Pulmonary artery endothelial cell (primary cell): Measurements from ENCODE around the gene PLP2. TPM values are rescaled to one million over a fixed set of nuclear protein-coding genes. Genes with fewer than 3 reads are reported as not detected.

Experiments used
- DNase-seq: peaks from one replicate; pipeline ENCODE4 v3.0.0-alpha.2; 2011; ENCODE audit warnings: low read depth, low spot score
- total RNA-seq: library from RNA; depleted of rRNA; stranded (reverse); fragments of >200 nt; gene quantifications from 2 replicates; pipeline ENCODE4 v1.2.3, GENCODE V29; 2014

The PLP2 gene
- total RNA-seq, 1 donor from 2014 or later, result 20.7 TPM

DNA sequence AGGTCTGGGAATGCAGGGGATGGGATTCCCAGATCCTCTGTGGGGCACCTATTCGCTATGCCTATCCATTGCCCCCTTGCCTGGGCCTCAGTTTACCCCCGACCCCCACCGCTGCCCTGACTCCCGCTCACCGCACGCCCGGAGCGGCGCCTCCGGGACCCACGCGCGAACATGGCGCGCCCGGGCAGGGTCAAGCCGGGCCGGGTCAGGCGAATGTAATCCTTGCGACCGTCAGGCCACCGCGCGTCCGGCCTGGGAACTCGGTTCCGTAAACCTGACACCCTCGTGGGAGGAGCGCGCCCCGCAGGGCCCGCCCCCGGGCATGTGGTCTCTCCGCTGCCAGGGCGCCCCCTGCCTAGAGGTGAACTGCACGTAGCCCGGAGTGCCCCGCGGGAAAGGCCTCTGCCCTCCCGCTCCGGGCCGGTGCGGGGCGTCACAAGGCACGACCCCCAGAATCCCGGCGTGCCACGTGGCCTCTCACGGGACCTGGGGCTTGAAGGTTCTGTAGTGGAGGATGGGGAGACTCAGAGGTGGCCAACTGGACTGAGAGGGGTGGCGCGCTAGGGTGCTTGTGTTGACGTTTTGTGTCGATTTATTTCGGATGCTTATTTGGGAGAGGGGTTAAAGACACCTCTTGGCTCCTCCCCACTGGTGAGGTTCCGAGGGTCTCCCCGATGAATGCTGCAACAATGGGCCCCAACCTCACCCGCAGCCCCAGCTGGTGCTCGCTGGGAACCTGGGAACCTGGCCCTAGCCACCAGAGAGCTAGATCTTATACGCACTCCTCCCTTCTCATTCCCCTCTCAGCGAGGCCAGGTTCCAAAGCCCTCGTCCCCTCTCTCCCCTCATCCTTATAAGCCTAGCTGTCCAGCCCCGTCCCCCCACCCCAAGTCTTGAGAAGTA, 14.7 kb downstream of the PLP2 start, which contains the start of gene PRICKLE3:
Gene PRICKLE3 (minus strand): TSS at position 249 of the 903 bp plus-strand sequence. CDS start 76 bp downstream, at position 173.
- no peak for DNase-seq

DNA sequence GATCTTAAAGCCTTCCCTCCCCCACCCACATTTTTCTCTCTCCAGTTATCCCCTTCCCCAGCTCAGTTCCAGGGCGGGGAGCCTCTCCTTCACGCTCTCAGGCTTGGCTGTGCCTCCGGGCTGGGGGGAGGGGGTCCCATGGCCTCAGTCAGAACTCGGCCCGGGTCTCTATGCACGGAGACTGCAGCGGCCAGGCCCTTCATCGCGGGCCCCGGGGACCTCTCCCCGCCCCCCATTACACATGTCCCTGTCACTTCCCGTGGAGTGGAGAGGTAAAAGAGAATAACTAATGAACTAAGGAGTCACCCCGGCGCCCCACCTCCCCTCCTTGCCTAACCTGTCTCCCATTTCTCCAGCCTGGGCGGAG, 15.3 kb downstream of the PLP2 start:
- DNase-seq, result no peak

GRCh38 chrX:49187526-49187925, 15.8 kb downstream of the PLP2 start:
- DNase-seq, result no peak

GRCh38 chrX:49188468-49189076, 16.9 kb downstream of the PLP2 start:
- DNase-seq, result no peak

DNA sequence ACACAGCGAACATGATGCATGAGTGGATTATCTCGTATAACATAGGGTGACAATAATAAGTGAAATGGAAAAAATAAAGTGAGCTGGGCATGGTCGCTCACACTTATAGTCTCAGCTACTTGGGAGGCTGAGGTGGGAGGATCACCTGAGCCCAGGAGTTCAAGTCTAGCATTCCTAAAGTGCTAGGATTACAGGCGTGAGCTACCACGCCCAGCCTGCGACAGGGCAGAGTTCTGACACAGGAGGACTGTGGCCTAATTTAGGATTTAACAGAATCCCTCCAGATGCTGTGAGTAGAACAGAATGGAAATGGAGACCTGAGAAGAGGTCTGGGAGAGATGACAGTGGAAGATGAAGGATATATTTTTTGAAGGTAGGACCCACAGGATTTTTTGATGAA, 17.9 kb downstream of the PLP2 start:
- no peak for DNase-seq

- DNase-seq, result peak; percentile 98
Measured at GRCh38 chrX:49190821-49191573, 19.3 kb downstream of the PLP2 start.

DNA sequence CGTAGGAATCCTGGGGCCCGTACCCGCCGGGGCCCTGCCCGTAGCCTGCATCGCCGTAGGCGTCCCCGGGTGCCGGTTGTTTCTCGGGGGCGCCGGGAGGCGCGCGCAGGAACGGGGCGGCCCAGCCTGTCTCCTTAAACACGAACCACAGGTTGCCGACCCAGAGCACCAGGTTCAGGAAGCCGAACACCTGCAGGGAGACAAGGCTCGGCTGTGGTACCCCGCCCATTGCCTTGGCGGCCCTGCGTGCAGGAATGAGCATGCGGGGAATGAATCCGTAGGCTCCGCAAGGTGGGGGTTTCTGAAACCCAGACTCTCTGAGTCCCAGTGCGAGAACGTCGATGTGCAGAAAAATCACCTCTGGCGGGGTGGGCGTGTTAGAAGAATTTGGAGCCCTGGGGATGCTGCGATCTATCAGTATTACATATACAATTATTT, 19.9 kb downstream of the PLP2 start:
- DNase-seq, result no peak

DNA sequence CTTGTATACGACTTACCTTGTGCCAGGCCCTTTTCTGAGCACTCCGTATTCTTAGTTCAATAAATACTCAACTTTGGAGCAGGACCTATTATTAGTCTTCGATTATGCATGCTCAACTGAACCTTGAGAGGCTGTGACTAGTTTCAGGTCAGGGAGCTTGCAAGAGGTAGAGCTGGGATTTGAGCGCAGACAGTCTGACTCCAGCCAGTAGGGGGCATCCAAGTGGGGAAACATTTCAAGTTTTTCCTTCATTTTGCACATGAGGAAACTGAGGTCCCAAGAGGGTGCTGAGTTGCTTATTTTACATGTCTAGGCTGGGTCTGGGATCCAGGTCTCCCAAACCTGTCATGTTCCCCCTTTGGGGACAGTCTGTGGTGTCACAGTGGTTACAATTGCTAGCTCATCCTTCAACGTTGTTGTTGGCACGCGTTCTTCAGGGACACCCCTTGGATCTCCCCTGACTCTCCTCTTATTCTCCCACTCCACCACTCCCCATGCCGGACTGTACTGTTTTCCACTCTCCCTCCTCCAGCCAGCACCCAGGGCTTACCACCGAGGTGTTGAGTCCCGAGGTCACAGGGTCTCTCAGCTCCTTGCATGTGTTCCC, 21.1 kb downstream of the PLP2 start:
- DNase-seq, result no peak

GRCh38 chrX:49193542-49193964, 21.9 kb downstream of the PLP2 start:
- DNase-seq, result no peak

- no peak for DNase-seq
Measured at GRCh38 chrX:49197543-49198087, 25.9 kb downstream of the PLP2 start.

DNA sequence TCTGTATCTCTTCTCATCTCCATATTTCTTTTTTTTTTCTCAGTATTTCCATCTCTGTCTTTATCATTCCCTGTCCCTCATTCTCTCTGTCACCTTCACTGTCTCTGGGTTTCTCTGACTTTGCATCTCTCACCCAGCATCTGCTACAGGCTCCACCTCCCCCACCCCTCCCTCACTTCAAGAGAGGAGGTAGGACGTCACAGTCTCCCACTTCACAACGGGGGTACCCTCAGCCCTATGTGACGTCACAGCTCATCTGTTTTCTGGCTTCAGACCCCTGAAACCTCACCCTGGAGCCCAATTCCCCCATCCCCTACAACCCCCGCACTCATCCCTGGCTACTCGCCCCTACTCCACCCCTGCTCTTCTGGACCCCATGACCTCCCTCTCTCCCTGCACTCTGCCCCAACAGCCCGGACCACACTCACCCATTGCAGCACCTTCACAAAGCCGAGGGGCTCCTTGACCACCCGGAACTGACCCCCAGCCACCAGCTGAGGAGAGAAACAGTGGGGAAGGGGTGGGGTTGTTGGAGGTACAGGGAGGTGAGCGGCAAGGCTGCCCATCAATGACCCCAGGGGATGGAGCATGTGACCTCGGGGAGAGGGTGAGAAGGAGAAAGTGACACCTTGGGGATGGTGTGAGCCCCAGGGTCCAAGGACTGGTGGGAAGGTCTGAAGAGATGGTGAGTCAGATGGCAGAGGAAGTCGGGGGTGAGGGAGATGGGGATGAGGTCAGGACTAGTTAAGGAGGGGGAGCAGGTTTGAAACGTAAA, 27.0 kb downstream of the PLP2 start:
- no peak for DNase-seq

DNA sequence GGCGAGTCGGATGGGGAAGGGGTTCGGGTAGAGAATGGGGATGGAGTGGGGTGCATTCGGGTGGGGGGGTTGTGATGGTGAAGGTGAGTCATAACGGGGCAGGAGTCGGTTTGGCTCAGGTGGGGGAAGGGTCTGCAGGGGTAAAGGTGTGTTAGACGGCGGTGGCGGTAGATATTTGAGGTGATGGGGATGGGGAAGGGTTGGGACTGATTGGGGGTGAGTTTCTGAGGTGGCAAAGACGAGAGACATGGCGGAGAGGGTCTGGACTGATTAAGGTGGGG, 27.6 kb downstream of the PLP2 start:
- no peak for DNase-seq

DNA sequence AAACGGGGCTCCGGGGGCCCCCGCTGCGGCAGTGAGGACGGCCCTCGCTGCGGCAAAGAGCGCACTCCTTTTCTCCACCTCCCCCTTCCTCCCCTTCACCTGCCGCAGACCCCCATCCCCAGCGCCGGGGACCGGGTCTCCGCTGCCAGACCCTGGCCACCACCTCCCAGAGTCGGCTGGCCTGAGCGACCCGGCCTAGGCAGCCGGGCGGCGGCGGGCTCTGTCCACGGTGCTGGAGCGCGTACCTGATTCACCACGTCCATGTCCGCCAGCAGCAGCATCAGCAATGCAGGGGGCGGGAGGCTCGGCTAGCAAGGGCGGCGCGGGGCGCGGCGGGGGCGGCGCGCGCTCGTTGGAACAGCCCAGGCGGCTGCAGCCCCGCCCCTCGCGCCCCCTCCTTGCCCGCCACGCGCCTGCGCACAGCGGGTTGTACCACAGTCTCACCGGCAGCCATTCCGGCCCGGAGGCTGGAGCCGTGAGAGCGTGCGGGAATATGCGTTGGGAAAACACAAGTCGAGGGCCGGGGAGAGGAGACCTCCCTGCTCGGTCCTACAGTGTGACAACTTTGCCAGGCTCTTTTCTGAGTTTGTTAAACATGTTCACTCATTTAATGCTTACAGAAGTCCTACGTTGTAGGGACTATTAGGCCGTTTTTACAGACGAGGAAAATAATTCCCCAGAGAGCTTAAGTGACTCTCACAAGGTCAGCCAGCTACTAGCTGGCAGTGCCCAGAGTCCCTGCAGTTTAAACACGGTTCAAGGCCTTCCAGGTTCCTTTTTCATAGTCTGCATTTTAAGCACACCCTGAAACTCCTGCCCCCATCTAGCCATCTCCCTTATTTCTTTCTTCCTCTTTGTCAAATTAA, 28.4 kb downstream of the PLP2 start, which contains the start of gene SYP:
Gene SYP (minus strand): TSS at position 288 of the 866 bp plus-strand sequence. CDS start 7 bp downstream, at position 281.
- DNase-seq, result peak; percentile 45

GRCh38 chrX:49202022-49202421, 30.3 kb downstream of the PLP2 start:
- no peak for DNase-seq

GRCh38 chrX:49203536-49203935, 31.8 kb downstream of the PLP2 start:
- no peak for DNase-seq

DNA sequence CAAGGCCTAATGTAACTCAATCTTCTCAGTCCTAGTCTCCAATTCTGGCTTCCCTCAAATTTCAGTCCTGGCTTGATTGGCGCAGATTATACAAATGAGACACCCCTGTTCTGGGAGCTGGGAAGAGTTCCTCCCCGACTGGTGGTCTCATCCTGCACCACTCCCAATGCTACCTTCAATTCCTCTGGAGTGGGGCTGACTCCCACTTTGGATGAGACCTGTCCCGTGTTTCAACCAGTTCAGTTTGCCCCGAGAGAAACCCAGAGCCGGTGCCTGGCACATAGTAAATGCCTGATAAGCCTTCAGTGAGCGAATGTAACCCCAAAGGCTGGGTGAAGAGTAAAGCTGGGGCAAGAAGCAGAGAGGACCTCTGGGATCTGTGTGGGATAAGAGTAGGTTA, 32.3 kb downstream of the PLP2 start:
- DNase-seq, result no peak

GRCh38 chrX:49204709-49205108, 33.0 kb downstream of the PLP2 start:
- DNase-seq, result no peak

- DNase-seq, result no peak
Measured at GRCh38 chrX:49205443-49205842, 33.7 kb downstream of the PLP2 start.

DNA sequence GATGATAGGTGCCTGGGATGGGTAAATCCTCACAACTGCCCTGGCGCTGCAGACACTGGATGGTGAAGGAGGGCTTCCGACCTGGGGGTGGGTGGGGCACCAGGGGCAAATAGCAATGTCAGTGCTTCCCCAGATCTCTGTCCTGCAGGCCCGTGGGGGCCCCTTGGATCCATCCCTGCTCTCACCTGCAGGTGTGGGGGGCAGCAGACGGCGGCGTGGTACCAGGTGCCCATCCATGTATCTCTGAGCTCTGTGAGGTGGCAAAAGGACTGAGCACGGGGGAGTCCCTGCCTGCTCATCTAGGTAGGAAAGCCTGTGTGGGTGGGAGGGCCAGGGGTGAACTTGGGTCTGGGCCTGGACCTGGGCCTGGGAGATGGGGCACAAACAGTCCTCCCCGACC, 34.8 kb downstream of the PLP2 start:
- DNase-seq, result no peak

- DNase-seq, result no peak
Measured at GRCh38 chrX:49208399-49208798, 36.7 kb downstream of the PLP2 start.
